EL (cell line): ENCODE data around the gene NFE2L2.
"Not testable (repeated sequence)": the region's sequence is repeated elsewhere in the genome, so short reads cannot be mapped to it uniquely, and the experiment has no call there.

Experiments
- DNase-seq: peaks from one replicate; pipeline ENCODE4 v3.0.0-alpha.2; 2016

The NFE2L2 gene

GRCh38 chr2:177188482-177189469 lies 75.8 kb downstream of the NFE2L2 start:
- DNase-seq, result no peak

GRCh38 chr2:177187631-177188312 lies 76.8 kb downstream of the NFE2L2 start:
- DNase-seq, result peak; percentile 77

GRCh38 chr2:177186038-177186437 lies 78.5 kb downstream of the NFE2L2 start:
- not testable (repeated sequence) for DNase-seq

- DNase-seq, result no peak
Measured at GRCh38 chr2:177184606-177185005, 79.9 kb downstream of the NFE2L2 start.

GRCh38 chr2:177183860-177184259 lies 80.7 kb downstream of the NFE2L2 start:
- no peak for DNase-seq
